CD4-positive, alpha-beta T cell treated with Interleukin-2 at 100 ng/mL for 4 hours (primary cell): ENCODE results near the gene PROM2.
"Not testable (repeated sequence)": the region's sequence is repeated elsewhere in the genome, so short reads cannot be mapped to it uniquely, and the experiment has no call there.

ENCODE experiments used
- DNase-seq: peaks from one replicate; pipeline ENCODE4 v3.0.0-alpha.2; 2020; ENCODE audit warnings: low spot score

Gene PROM2

GRCh38 chr2:95269036-95269680, 5.1 kb upstream of the PROM2 start:
- no peak for DNase-seq

- DNase-seq: not testable (repeated sequence)
Measured at GRCh38 chr2:95269745-95270144, 4.5 kb upstream of the PROM2 start.

- no peak for DNase-seq
Measured at GRCh38 chr2:95270541-95271081, 3.6 kb upstream of the PROM2 start.

- DNase-seq: no peak
Measured at GRCh38 chr2:95271381-95271971, 2.8 kb upstream of the PROM2 start.

- DNase-seq: no peak
Measured at GRCh38 chr2:95272299-95272751, 1.9 kb upstream of the PROM2 start.

GRCh38 chr2:95272781-95273180, 1.5 kb upstream of the PROM2 start:
- no peak for DNase-seq

GRCh38 chr2:95273566-95274290, 521 bp upstream of the PROM2 start:
- no peak for DNase-seq

GRCh38 chr2:95275151-95275515, 884 bp downstream of the PROM2 start:
- no peak for DNase-seq

- no peak for DNase-seq
Measured at GRCh38 chr2:95275601-95276243, 1.5 kb downstream of the PROM2 start.

- DNase-seq: no peak
Measured at GRCh38 chr2:95276244-95276887, 2.1 kb downstream of the PROM2 start.

- DNase-seq: no peak
Measured at GRCh38 chr2:95276888-95277245, 2.6 kb downstream of the PROM2 start.

GRCh38 chr2:95277246-95277906, 3.1 kb downstream of the PROM2 start:
- no peak for DNase-seq

GRCh38 chr2:95278051-95278471, 3.8 kb downstream of the PROM2 start:
- DNase-seq: no peak

GRCh38 chr2:95278637-95279225, 4.5 kb downstream of the PROM2 start:
- no peak for DNase-seq

- DNase-seq: no peak
Measured at GRCh38 chr2:95279435-95280035, 5.3 kb downstream of the PROM2 start.

GRCh38 chr2:95281071-95281470, 6.8 kb downstream of the PROM2 start:
- DNase-seq: no peak

GRCh38 chr2:95281786-95282185, 7.5 kb downstream of the PROM2 start:
- DNase-seq: no peak

GRCh38 chr2:95282458-95282857, 8.2 kb downstream of the PROM2 start:
- DNase-seq: no peak

- DNase-seq: no peak
Measured at GRCh38 chr2:95283562-95283961, 9.3 kb downstream of the PROM2 start.

GRCh38 chr2:95284886-95285541, 10.8 kb downstream of the PROM2 start:
- no peak for DNase-seq
